Upper lobe of left lung (tissue), 6 donors: ENCODE measurements around the gene SCFD2. TPM values are rescaled to one million over a fixed set of nuclear protein-coding genes. Genes with fewer than 3 reads are reported as not detected.

ENCODE experiments used
- ATAC-seq, 2 donors: fragments of 200-7000 bp; cut with Tn5 transposase; one replicate each; pipeline ENCODE4 v1.9.1; 2022; ENCODE audit warnings: mild to moderate bottlenecking in 2 of 2, moderate library complexity in 2 of 2; ENCODE audit not compliant: low FRiP score in 2 of 2
- DNase-seq, 2 donors: peaks; one replicate each; pipeline ENCODE4 v3.0.0-alpha.2; 2019 to 2020
- H3K27ac ChIP-seq, 4 donors: fragments of 200-600 bp; sonication (generic); one replicate each; pipeline ENCODE4 v1.5.1; 2016 to 2019
- H3K27me3 ChIP-seq, 4 donors: fragments of 200-600 bp; sonication (generic); one replicate each; pipeline ENCODE4 v1.5.1; 2017 to 2019
- H3K36me3 ChIP-seq, 4 donors: fragments of 200-600 bp; sonication (generic); one replicate each; pipeline ENCODE4 v1.5.1; 2016 to 2019
- H3K4me1 ChIP-seq, 4 donors: fragments of 200-600 bp; sonication (generic); one replicate each; pipeline ENCODE4 v1.5.1; 2018 to 2019
- H3K4me3 ChIP-seq, 4 donors: fragments of 200-600 bp; sonication (generic); one replicate each; pipeline ENCODE4 v1.5.1; 2017 to 2019; ENCODE audit warnings: mild to moderate bottlenecking in 2 of 4, moderate library complexity in 1 of 4
- H3K9me3 ChIP-seq, 4 donors: fragments of 200-600 bp; sonication (generic); one replicate each; pipeline ENCODE4 v1.5.1; 2018 to 2019
- CTCF ChIP-seq, 6 experiments: fragments of 450-650 bp in 4 of 6; fragments of 200-600 bp in 2 of 6; sonication (generic) in 2 of 6; IDR thresholded peaks; one replicate each; pipeline ENCODE4 v1.5.1; 2016 to 2019; ENCODE audit warnings: antibody characterized with exemption in 6 of 6
- EP300 ChIP-seq, 4 donors: sonication (generic); formaldehyde crosslinking; IDR thresholded peaks; one replicate each; pipeline ENCODE4 v1.5.1; 2017; ENCODE audit warnings: antibody characterized with exemption in 4 of 4, control low read depth in 2 of 4
- POLR2A ChIP-seq, 4 donors: fragments of 450-650 bp; IDR thresholded peaks; one replicate each; pipeline ENCODE4 v1.5.1; 2016 to 2017; ENCODE audit warnings: antibody characterized with exemption in 4 of 4, mild to moderate bottlenecking in 2 of 4
- POLR2AphosphoS5 ChIP-seq, 2 donors: sonication (generic); formaldehyde crosslinking; IDR thresholded peaks; one replicate each; pipeline ENCODE4 v1.5.1; 2017; ENCODE audit warnings: antibody characterized with exemption in 2 of 2
- WGBS, 2 donors: methylation state at CpG; one replicate each; pipeline ENCODE4 v1.1.5; 2017 to 2018; 5-methylcytosine and 5-hydroxymethylcytosine counted together
- total RNA-seq, 6 donors: library from RNA; depleted of rRNA in 4 of 6; stranded (reverse); fragments of >200 nt in 4 of 6; gene quantifications; one replicate each; pipeline versions ENCODE4 v1.1.0 to v1.2.1, GENCODE V29; 2016 to 2021
- donor health status: DM: no; HTN: no; CAD: no; lungs with moderate emphysema.
- donor health status: DM: no; HTN: yes; CAD: no; lungs with severe emphysema.

SCFD2 gene
- total RNA-seq, 6 donors from 2014 or later = 15.2 to 33.5 (median 20.0) TPM

GRCh38 chr4:53044651-53044960 lies 321.3 kb downstream of the SCFD2 start:
- DNase-seq (no peak), ATAC-seq (no peak)
- no peak overlapping the region for H3K27ac ChIP-seq
- TF ChIP-seq POLR2A (IDR thresholded peaks at IDR 0.05) = no peak
- no peak for TF ChIP-seq POLR2AphosphoS5 (IDR thresholded peaks at IDR 0.05)
- no peak for TF ChIP-seq EP300 (IDR thresholded peaks at IDR 0.05)
- no peak for TF ChIP-seq CTCF (IDR thresholded peaks at IDR 0.05)
- H3K4me3 ChIP-seq = no peak overlapping the region
- WGBS, 2 donors = 78 to 85% methylated on average over 2 of the region's 2 CpGs
- H3K36me3 ChIP-seq = no peaks in the 10 kb centered on the region
- H3K9me3 ChIP-seq = no peaks in the 10 kb centered on the region
- no peaks in the 10 kb centered on the region for H3K27me3 ChIP-seq
- no peaks in the 10 kb centered on the region for H3K4me1 ChIP-seq

GRCh38 chr4:53043891-53044650 lies 321.8 kb downstream of the SCFD2 start:
- H3K27ac ChIP-seq = no peak overlapping the region
- TF ChIP-seq POLR2AphosphoS5 (IDR thresholded peaks at IDR 0.05) (no peak), CTCF (IDR thresholded peaks at IDR 0.05) (no peak), POLR2A (IDR thresholded peaks at IDR 0.05) (no peak), EP300 (IDR thresholded peaks at IDR 0.05) (no peak)
- no peaks in the 10 kb centered on the region for H3K4me1 ChIP-seq
- DNase-seq = no peak
- H3K27me3 ChIP-seq = no peaks in the 10 kb centered on the region
- H3K9me3 ChIP-seq = no peaks in the 10 kb centered on the region
- ATAC-seq = no peak
- no peak overlapping the region for H3K4me3 ChIP-seq
- H3K36me3 ChIP-seq = no peaks in the 10 kb centered on the region
- WGBS, 2 donors = 62 to 64% methylated on average over 4 of the region's 4 CpGs

GRCh38 chr4:53043055-53043454 lies 322.8 kb downstream of the SCFD2 start:
- 80% methylated on average over 3 of the region's 3 CpGs for WGBS, 2 donors
- TF ChIP-seq CTCF (IDR thresholded peaks at IDR 0.05) (no peak), POLR2A (IDR thresholded peaks at IDR 0.05) (no peak), EP300 (IDR thresholded peaks at IDR 0.05) (no peak), POLR2AphosphoS5 (IDR thresholded peaks at IDR 0.05) (no peak)
- Histone ChIP-seq H3K27me3 (no peaks in the 10 kb centered on the region), H3K4me1 (no peaks in the 10 kb centered on the region), H3K9me3 (no peaks in the 10 kb centered on the region), H3K36me3 (no peaks in the 10 kb centered on the region), H3K4me3 (no peak overlapping the region), H3K27ac (no peak overlapping the region)
- DNase-seq (no peak), ATAC-seq (no peak)

- WGBS, 2 donors = 76 to 83% methylated on average over 2 of the region's 2 CpGs
These were observed 325.0 kb downstream of the SCFD2 start for GRCh38 chr4:53040851-53041250.

More at GRCh38 chr4:53040851-53041250, 325.0 kb downstream of the SCFD2 start:
- no peaks in the 10 kb centered on the region for H3K36me3 ChIP-seq
- no peak overlapping the region for H3K4me3 ChIP-seq
- ATAC-seq (no peak), DNase-seq (no peak)
- H3K4me1 ChIP-seq = no peaks in the 10 kb centered on the region
- H3K27ac ChIP-seq = no peak overlapping the region
- H3K27me3 ChIP-seq = no peaks in the 10 kb centered on the region
- H3K9me3 ChIP-seq = no peaks in the 10 kb centered on the region
- TF ChIP-seq POLR2A (IDR thresholded peaks at IDR 0.05) (no peak), CTCF (IDR thresholded peaks at IDR 0.05) (no peak), POLR2AphosphoS5 (IDR thresholded peaks at IDR 0.05) (no peak), EP300 (IDR thresholded peaks at IDR 0.05) (no peak)
